ENCODE measurements around the gene TPRN. TPM values are rescaled to one million over a fixed set of nuclear protein-coding genes. Genes with fewer than 3 reads are reported as not detected.
A peak's percentile ranks its signal among the peaks of the same experiment; 100 is the strongest.
"Not testable (repeated sequence)": the region's sequence is repeated elsewhere in the genome, so short reads cannot be mapped to it uniquely, and the experiment has no call there.

TPRN gene, protein sequence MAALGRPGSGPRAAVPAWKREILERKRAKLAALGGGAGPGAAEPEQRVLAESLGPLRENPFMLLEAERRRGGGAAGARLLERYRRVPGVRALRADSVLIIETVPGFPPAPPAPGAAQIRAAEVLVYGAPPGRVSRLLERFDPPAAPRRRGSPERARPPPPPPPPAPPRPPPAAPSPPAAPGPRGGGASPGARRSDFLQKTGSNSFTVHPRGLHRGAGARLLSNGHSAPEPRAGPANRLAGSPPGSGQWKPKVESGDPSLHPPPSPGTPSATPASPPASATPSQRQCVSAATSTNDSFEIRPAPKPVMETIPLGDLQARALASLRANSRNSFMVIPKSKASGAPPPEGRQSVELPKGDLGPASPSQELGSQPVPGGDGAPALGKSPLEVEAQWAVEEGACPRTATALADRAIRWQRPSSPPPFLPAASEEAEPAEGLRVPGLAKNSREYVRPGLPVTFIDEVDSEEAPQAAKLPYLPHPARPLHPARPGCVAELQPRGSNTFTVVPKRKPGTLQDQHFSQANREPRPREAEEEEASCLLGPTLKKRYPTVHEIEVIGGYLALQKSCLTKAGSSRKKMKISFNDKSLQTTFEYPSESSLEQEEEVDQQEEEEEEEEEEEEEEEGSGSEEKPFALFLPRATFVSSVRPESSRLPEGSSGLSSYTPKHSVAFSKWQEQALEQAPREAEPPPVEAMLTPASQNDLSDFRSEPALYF
- 63.1 and 66.3 TPM in 2 replicates for total RNA-seq (2014; rRNA removed; shearing (Covaris generic))

DNA sequence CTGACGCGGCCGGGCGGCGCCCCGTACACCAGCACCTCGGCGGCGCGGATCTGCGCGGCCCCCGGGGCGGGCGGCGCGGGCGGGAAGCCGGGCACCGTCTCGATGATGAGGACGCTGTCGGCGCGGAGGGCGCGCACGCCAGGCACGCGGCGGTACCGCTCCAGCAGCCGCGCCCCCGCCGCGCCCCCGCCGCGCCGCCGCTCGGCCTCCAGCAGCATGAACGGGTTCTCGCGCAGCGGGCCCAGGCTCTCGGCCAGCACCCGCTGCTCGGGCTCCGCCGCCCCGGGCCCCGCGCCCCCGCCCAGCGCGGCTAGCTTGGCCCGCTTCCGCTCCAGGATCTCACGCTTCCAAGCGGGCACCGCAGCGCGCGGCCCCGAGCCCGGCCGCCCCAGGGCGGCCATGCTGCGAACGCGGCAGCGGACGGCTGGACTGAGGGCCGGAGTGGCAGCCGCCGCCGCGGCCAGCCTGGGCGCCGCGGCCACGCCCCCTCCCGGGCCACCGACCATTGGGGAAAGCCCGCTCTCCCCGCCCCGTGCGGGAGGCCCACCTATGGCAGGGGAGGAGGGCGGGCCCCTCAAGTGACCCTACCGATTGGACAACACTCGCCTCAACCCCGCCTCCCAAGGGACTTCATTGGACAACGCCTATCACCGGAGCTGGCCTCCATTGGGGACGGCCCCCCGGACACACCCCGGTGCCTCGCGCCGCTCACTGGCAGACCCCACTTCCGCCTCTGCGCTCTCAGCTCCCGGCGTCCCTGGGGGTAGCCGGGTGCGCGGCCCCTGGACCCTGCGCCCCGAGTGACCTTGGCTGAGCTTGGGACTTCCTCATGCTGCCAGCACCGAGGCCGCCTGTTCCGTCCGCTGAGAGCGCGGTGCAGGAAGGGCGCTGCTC lies at the start of gene TPRN:
TSS of gene TPRN (minus strand) at position 431 of the 894 bp plus-strand sequence. CDS start at position 401, 30 bp downstream.
- peak; percentile 98 for DNase-seq (ENCODE audit: low spot score)

DNA sequence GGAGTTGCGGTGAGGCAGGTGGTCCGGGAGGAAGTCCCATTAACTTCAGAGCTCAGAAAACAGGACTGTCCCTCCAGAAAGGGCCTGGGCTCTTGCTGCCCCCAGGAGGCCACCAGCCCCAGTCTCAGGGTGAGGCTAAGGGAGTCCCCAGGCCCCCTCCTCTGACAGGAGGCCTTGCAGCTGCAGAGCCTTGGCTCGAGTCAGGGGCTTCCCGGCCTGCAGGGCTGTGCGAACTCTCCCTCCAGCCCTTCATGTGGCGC lies 47.3 kb upstream of the TPRN start:
- no peak for DNase-seq (ENCODE audit: low spot score)

DNA sequence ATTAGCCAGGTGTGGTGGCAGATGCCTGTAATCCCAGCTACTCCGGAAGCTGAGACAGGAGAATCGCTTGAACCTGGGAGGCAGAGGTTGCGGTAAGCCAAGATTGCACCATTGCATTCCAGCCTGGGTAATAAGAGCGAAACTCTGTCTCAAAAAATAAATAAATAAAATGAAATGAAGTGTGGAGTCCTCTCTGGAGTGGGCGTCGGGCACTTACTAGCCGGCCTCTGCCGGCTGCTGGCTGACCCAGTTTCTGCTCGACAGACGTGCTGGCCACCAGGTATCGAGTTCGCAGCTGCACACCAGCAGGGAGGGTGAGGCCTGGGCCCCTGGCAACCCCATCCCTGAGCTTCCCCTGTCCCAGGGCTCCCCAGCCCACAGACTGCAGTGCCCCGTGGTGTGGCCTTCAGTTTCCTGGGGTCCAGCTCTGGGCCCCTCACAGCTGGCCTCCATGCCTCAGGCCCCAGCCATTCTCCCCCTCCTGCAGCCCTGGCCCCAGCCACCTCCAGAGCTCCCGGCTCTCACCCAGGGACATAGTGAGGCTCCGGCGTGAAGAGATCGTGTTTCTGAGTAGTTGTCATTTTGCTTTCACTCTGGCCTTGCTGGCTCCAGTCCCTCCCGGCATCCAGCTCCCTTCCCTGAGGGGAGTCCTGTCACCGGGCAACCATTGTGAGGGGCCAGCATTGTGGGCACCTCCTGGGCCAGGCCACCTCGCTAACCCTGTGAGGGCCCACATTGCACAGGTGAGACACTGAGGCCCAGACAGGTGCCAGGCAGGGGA lies 46.8 kb upstream of the TPRN start:
- no peak for DNase-seq (ENCODE audit: low spot score)

- no peak for DNase-seq (ENCODE audit: low spot score)
Observed at GRCh38 chr9:137245450-137246421, 45.2 kb upstream of the TPRN start.

DNA sequence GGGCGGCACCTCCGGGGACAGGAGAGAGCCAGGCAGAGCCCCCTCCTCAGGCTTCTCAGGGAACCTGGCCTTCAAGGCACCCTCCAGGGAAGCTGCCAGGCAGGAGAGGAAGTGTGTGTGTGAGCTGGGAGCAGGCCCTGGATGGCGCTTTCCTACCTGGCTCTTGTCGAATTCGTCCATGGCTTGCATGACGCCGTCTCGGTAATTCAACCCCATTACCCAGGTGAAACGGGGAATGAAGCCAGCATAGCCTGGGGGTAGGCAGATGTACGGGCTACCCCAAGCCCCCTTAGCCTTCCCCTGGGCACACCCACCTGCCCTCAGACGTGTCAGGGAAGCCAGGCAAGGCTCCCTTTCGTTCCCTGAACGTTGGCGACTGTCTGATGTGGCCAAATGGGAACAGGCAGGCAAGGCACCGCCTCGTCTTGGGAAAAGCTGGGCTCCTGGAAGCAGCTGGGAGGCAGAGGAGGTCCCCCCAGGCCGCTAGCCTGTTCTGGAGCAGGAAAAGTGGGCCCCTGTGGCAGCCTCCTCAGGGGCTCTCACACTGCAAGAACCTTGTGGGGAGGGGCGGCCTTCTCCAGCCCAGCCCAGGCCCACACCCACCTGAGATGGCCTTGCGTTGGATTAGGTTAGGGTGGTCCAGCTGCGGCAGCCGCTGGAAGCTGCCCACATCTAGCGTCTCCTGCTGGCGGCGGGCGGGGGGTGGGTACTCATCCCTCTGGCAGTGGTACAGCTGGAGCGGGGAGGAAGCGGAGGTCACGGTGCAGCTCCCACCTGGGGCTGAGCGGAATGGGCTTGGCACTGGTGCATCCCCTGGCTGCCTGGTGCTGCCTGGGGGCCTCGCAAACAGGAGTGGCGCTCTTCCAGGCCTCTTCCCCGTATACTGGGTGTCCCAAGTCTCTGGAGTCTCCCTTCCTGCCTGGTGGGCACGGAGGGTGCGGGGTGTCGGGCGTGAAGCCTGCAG lies 44.2 kb upstream of the TPRN start:
- DNase-seq (ENCODE audit: low spot score), result peak; percentile 57

GRCh38 chr9:137243626-137244485 lies 43.3 kb upstream of the TPRN start:
- DNase-seq (ENCODE audit: low spot score), result peak; percentile 61

DNA sequence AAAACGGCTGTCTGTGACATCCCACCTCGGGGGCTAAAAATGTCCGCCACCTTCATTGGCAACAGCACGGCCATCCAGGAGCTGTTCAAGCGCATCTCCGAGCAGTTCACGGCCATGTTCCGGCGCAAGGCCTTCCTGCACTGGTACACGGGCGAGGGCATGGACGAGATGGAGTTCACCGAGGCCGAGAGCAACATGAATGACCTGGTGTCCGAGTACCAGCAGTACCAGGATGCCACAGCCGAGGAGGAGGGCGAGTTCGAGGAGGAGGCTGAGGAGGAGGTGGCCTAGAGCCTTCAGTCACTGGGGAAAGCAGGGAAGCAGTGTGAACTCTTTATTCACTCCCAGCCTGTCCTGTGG lies 42.7 kb upstream of the TPRN start:
- not testable (repeated sequence) for DNase-seq (ENCODE audit: low spot score)

DNA sequence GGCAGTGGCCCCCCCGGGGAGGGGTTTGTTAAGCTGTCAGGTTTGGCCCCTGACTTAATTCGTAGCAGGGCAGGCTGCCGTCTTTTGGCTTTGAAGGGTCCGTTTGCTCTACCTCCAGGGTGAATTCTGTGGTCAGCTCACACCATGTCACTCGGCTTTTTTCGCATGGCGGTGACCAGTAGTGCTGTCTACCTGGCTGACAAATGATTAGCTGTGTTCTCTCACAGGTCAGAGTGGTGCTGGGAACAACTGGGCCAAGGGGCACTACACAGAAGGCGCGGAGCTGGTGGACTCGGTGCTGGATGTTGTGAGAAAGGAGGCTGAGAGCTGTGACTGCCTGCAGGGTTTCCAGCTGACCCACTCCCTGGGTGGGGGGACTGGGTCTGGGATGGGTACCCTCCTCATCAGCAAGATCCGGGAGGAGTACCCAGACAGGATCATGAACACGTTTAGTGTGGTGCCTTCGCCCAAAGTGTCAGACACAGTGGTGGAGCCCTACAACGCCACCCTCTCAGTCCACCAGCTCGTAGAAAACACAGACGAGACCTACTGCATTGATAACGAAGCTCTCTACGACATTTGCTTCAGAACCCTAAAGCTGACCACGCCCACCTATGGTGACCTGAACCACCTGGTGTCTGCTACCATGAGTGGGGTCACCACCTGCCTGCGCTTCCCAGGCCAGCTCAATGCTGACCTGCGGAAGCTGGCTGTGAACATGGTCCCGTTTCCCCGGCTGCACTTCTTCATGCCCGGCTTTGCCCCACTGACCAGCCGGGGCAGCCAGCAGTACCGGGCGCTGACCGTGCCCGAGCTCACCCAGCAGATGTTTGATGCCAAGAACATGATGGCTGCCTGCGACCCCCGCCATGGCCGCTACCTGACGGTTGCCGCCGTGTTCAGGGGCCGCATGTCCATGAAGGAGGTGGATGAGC lies 42.0 kb upstream of the TPRN start:
- DNase-seq (ENCODE audit: low spot score), result no peak

GRCh38 chr9:137241490-137242268 lies 41.1 kb upstream of the TPRN start:
- DNase-seq (ENCODE audit: low spot score), result peak; percentile 56

DNA sequence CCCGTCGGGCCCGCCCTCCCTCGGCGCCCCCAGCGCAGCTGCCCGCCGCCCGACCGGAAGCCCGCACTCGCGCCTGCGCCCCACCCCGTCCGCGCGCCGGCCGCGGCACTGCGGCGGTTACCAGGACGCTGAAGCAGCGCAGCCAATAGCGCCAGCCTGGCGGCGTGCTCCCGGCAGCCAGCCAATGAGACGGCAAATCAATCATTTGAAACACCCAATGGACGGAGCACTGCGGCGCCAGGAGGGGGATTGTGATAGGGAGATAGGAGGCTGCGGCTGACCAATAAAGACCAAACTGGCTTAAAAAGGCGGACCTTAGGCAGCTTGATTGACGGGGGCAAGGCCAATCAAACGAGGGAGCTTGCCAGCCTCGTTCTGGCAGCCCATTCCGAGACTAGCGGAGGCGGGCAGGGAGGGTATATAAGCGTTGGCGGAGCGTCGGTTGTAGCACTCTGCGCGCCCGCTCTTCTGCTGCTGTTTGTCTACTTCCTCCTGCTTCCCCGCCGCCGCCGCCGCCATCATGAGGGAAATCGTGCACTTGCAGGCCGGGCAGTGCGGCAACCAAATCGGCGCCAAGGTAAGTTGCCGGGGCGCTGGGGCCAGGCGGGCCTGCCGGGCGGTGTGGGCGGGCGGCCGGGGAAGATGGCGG lies 40.4 kb upstream of the TPRN start, which contains the start of gene TUBB4B:
TSS of gene TUBB4B (plus strand) at position 447 of the 649 bp plus-strand sequence. CDS start at position 521, 74 bp downstream.
- peak; percentile 99 for DNase-seq (ENCODE audit: low spot score)

DNA sequence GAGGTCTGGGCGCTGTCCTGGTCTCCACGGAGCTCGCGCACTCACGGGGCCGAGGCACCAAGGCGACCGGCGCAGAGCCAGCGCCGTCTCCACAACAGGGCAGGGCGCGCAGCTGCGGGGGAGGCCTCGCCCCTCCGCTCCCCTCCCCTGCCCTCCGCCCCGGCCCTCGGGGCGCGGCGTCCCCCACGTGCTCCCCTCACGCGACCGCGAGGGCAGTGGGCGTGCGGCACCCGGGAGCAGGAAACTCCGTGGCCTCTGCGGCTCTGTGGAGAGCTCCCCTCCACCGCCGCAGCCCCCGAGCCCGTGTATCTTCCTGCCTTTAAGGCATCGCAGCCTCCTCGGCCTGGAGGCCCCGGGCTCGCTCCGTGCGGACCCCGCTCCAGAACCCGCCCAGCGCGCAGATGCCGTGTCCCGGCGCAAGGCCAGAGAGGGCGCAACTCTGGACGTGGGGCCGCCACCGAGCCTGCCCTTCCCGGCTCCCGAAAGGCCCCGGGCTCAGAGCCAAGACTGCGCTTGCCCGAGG lies 39.8 kb upstream of the TPRN start:
- peak; percentile 69 for DNase-seq (ENCODE audit: low spot score)

GRCh38 chr9:137239541-137240200 lies 39.1 kb upstream of the TPRN start:
- DNase-seq (ENCODE audit: low spot score), result not testable (repeated sequence)

- peak; percentile 62 for DNase-seq (ENCODE audit: low spot score)
Observed at GRCh38 chr9:137237759-137238726, 37.5 kb upstream of the TPRN start.

All from HT-29 (cell line).